GM18520 (cell line): ENCODE data around the gene NTHL1.
"Not testable (repeated sequence)": the region's sequence is repeated elsewhere in the genome, so short reads cannot be mapped to it uniquely, and the experiment has no call there.

Experiments used
- ATAC-seq: cut with Tn5 transposase; IDR thresholded peaks from one replicate; pipeline ENCODE4 v1.9.1; 2021; ENCODE audit not compliant: unreplicated experiment

Gene NTHL1

DNA sequence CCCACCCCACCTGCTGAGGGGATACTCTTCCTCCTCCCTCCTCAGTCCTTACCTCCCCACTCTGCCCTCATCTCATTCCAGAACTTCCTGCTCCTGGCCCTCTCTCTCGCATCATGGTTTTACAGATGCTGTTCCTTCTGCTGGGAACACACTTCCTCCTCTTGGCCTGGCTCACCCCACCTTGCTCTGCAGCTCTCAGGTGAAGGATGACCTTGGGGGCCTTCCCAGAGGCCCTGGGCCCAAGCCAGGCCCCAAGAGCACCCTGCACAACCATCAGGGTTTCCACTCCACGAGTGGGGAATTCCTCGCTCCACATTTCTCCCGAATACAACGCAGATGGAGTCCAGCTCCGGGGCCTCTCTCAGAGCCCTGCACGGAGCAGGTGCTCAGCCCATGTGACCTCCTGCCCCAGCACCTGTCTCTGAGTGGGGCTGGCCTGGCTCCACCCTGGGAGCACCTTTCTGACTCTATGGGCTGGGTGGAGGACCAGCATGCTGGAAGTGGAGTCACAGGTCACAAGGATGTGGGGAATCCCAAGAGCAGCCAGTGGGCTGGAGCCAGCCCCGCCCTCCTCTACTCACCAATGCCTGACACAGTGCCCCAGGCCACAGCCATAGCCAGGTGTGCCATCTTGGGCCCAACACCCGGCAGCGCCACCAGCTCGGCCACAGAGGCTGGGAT is 4.5 kb downstream of the NTHL1 start:
- ATAC-seq, result no peak

DNA sequence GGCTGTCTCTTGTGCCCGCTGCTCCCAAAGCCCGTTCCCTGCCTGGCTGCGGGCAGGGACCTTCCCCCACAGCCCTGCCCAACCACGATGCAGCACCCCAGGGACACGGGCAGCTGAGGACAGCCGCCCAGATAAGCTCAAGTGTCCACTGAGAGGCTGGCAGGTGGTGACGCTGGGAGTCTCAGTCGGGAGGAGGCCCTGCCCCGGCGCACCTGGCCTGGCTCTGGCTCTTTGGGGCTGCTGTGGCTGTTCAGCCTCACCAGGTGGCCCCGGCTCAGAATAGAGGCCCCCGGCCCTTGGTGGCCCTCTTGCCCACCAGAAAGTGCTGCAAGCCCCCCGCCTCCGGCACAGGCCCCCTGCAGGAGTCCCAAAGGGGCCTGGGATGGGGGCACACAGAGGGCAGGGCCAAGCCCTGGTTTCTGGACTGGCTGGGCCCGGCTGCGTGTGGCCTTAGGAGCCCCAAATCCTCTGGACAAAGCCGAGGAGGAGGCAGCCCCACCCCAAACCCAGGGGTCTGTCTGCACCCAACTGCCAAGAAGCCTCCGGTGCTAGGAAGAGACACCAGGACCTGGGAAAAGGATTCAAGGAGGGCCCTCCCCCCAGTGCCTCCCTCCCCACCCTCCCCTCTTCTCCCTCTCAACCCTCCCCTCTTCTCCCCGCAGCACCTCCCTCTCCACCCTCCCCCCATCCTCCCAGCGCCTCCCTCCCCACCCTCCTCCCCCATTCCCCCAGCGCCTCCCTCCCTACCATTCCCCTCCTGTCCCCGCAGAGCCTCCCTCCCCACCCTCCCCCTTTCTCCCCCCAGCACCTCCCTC is 5.3 kb downstream of the NTHL1 start:
- no peak for ATAC-seq

DNA sequence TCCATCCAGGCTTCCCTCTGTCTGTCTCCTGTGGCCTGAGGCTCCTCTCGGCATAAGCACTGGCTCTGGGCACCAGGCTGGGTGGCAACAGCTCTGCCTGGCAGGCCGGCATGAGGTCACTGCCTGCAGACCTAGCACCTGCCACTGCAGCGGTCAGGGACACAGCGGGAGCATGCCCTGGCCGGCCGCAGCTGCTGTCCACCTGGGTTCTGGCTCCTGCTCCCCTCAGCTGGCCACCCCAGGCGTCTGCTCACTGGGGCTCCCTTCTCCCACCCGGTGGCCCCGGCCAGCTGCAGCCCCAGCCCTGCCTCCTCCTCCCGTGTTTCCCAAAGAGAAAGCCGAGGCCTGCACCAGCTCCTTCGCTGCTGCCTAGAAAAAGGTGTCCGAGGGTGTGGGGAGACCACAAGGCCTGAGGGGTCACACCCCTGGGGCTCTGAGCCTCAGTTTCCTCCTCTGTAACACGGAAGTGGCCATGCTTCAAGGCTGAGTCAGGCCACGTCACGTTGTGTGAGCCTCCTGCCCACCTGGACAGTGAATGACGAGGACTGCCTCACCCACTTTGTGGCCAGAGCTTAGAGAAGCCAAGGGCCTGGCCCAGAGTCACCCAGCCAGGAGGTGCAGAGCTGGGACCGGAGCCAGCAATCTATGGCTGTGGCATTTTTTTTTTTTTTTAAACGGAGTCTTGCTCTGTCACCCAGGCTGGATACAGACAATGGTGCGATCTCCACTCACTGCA is 6.7 kb downstream of the NTHL1 start:
- ATAC-seq, result no peak

DNA sequence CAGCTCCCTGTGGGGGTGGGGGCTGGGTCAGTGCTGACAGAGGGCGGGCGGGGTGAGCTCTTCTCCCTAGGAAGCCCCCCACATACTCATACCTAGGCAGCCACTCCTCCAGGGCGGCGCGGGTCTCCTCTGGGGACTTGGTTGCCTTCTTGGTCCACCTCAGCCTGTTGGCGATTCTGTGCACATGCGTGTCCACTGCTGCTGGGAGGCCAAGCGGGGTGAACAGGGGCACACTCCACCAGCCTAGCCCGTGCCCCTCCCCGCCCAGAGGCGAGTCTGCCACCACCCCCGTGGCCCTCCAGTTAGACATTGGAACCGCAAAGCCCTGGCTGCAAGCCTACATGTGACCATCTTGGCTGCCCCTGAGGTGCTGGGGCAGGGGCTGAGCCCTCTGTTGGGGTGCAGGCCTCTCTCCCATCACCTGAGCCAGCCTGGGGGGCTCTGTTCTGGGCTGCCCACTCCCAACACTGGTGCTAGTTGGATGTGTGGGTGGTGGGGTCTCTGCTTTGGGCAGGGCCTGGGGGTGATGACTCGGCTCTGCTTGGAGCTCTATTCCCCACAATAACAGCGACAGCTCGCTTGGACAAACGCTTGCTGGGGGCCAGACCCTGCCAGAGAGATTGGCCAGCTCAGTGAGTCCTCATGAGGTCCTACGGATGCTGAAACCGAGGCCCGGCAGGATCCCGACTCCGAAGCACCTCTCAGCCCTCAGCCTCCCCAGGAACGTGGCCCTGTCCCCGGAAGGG is 7.4 kb downstream of the NTHL1 start:
- no peak for ATAC-seq

DNA sequence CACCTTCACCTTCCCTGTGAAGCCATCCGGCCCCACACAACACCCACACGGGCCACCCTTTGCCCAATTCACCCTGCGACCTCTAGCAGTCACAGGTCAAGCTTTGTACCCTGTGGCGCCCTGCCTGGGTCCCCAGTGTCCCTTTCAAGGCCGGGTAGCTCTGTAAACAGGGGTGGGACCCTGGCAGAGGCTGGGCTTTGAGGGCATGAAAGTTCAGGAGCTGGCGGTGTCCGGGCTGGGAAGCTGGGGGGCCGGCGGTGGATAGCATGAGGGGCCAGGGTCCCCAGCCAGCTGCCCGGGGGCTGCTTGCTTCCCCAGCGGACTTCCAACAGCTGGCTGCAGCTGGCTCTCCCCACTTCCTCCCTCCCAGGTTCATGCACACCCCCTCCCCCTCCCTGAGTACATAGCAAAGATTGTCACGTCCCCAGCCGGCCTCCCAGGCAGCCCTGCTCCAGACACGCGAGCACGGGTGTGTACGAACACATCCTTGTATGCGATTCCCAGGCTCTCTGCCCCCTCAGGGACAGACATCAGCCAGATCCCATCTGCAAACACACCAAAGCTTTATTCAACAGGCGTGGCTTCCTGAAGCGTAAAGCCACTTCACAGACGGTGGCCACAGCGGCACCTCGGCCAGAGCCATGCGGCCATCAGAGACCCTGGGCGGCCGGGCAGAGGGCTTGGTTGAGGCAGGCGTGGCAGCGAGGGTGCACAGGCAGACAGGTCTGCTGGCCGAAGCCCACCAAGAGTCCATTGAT is 8.2 kb downstream of the NTHL1 start:
- ATAC-seq, result no peak

DNA sequence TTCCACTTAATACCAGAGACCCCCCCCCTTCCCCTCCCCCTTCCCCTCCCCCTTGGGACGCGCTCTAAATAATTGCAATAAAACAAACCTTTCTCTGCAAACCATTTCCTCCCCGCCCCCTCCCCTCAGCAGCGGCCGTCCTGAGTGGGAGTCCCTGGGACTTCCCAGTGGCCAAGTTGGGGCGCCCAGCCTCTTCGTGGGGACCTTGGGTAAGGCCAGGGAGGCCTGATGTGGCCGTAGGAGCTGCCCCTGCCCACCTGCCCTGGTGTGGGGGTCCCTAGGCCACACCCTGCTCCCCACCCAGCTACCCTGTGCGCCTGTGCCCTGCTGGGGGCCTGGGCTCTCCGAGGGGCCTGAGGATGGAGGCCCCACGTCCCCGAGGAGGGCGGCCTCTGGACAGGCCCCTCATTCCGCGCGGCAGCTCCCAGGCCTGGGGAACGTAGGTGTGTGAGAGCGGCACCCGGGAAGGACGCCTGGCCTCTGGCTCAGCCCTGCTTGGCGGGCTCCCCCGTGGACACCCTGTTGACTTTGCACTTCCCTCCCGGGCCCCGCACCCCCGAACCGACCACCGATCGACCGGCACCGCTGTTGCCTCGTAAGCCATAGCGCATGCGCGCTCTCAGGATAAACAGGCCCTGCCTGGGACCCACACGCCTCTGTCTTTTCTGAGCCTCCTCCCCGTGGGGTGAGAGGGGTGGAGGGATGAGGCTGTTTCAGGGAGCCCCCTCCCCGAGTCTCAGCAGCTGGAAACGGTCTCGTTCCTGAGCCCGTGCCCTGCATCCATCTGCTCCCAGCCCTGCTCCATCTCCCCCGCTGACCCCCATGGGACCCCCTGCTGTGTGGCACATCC is 9.0 kb downstream of the NTHL1 start:
- ATAC-seq, result no peak

DNA sequence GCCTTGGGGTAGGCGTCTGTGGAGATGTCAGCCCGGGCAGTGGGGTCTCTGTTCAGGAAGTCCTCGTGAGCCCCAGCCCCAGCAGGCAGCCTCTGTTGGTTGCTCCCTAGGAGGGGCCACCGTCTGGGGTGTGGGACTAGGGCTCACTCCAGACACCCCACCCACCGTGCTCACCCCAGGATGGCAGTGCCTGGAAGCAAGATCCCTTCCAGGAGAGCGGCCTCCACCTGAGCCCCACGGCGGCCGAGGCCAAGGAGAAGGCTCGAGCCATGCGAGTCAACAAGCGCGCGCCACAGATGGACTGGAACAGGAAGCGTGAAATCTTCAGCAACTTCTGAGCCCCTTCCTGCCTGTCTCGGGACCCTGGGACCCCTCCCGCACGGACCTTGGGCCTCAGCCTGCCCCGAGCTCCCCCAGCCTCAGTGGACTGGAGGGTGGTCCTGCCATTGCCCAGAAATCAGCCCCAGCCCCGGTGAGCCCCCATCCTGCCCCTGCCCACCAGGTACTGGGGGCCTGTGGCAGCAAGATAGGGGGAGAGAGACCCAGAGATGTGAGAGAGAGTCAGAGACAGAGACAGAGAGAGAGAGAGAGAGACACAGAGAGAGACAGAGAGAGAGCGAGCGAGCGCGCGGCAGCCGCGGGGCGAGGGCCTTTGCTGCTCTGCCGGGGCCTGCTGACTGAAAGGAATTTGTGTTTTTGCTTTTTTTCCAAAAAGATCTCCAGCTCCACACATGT is 9.8 kb downstream of the NTHL1 start:
- no peak for ATAC-seq

DNA sequence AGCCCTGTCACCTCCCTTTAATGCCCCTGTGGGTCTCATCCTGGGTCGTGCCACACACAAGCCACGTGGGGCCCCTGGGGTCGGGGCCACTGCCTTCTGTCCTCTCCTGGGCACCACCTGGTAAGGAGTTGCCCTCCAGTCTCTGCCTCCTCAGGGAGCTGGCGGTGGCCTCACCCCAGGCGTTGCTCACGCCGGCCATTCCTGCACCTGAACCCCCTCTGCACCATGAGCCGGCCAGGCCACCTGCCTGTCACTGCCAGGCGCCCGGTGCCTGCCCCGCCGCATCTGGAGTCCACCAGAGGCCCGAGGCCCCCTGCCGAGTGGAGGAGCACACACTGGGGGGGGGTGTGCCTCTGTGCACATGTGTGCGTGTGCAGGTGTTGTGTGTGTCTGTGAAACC is 10.5 kb downstream of the NTHL1 start:
- no peak for ATAC-seq

DNA sequence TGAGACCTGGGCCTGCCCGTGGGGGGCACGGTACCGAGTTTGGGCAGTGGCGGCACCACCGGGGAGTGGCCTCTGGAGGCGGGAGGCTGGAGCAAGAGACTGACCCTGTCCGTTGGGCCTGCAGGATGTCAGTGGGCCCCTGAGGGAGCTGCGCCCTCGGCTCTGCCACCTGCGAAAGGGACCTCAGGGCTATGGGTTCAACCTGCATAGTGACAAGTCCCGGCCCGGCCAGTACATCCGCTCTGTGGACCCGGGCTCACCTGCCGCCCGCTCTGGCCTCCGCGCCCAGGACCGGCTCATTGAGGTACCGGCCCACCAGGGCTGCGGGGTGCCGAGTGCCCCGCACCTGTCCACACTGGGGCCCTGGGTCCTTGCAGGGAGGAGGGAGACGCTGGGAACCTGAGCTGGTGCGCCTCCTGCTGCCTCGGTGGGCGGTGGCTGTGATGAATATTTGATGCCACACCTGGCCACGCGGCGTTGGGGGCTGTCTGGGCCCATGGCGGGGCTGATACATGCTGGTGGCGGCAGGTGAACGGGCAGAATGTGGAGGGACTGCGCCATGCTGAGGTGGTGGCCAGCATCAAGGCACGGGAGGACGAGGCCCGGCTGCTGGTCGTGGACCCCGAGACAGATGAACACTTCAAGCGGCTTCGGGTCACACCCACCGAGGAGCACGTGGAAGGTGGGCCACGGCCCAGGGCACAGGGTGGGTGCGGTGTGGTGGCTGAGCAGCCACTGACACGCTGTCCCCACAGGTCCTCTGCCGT is 11.3 kb downstream of the NTHL1 start:
- ATAC-seq, result no peak

DNA sequence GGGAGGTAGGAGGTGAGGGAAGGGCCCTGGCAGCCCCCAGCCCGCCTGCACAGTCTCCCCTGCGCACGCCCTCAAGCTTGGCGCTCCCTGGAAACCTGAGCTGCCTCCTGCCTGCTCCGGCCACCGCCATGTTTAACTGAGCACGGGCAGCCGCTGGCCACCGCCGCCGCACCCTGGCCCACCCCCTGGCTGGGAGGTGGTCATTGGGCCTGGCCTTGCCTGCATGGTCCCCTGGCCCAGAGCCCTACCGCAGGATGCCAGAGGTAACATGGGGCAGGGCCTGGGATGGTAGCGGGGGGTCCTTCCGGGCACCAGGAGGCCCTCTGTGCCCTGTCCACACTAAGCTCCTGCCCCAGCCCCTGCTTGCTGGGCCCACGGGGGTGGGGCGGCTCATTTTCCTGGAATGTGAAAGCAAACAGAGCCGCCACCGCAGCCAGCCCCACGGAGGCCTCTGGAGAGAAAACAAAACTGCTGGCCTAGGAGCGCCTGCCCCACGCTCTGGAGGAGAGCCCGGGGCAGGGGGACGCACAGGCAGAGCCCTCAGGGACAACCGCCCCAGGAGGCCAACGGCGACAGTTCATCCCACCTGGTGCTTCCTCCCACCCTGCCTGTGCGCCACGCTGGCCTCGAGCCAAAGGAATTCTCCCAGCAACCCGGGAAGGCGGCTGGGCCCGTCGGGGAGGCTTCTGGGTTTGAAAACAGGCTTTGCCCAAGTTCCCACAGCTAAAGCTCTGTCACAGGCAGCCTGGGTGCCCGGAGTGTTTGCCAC is 12.0 kb downstream of the NTHL1 start:
- no peak for ATAC-seq

DNA sequence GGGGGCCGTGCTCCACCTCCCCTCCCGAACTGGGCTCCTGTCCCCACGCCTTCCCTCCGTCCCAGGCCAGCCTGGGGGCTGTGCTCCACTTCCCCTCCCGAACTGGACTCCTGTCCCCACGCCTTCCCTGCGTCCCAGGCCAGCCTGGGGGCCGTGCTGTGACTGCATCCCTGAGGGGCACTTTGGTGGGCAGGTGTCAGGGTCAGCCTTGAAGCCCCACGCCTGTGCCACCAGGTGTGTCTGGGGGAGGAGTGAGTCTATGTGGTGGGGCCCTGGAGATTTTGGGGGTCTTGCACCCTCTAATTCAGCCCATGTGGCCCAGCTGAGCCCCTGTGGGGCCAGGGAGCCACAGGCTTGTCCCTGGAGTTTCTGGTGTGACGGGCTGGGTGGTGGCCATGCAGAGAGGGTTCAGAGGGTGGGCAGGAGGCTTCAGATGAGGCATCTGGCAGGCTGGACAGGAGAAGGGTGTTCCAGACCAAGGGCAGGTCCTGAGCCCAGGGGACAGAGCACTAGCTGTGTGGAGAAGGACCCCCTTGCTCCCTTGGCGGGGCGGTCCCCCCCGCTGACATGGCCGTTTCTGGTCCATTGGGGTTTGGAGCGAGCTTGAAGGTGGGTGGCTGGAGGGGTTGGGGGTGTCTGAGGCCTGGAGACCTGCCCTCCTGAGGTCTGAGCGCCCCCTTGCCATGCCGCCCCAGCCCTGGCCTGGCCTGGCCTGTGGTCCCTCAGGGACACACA is 12.8 kb downstream of the NTHL1 start:
- ATAC-seq, result no peak

DNA sequence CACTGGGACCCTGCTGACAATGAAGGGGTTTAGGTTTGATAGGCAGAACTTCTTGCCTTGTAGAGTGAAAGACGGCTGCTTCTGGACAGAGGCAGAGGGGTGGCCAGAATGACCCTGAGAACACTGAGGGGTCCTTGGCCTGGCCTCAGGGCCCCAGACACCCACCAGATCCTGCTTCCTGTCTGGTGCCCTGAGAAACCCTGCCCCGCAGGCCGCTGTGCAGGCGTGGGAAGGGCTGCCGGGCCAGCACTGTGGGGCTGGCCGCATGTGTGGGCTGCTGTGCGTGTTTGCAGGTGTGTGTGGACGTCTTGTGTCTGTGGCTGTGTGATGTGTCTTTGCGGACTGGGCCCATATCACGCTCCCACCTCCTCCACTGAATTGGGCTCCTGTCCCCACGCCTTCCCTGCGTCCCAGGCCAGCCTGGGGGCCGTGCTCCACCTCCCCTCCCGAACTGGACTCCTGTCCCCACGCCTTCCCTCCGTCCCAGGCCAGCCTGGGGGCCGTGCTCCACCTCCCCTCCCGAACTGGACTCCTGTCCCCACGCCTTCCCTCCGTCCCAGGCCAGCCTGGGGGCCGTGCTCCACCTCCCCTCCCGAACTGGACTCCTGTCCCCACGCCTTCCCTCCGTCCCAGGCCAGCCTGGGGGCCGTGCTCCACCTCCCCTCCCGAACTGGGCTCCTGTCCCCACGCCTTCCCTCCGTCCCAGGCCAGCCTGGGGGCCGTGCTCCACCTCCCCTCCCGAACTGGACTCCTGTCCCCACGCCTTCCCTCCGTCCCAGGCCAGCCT is 13.5 kb downstream of the NTHL1 start:
- ATAC-seq, result not testable (repeated sequence)

DNA sequence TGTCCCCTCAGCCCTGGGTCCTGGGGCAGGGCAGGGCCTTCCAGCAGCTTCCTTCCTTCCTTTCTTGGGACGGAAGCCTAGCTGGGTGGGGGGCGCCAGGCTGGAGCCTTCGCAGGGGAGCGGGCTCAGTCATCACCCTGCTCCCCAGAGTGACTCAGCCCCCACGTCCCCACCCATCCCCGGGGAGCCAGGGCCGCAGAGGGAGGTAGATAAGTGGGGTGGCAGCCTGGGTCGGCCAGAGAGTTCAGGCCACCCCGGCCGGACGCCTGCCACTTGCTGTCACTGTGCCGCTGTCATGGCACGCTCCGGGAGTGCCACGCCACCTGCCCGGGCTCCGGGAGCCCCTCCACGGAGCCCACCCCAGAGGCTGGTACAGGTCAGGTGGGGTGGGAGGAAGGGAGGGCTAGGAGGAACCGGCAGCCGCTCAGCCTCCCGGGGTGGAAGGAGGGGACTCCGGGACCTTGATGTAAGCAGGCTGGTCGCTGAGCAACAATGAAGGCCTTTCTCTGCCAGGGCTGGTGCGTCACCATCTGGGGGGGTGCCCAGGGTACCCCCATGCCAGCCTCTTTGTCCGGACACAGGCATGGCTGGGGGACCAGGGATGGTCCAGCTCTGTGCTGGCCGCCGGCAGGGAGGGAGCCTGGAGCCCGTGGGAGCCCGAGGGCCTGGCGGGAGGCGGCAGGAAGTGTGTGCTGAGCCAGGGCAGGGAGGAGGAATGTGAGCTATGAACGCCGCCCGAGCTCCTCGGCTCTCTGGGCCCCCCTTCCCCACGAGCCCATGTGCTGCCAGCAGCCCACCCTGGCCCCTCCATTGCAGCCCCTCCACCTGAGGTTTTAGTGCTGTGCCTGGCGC is 14.4 kb downstream of the NTHL1 start:
- ATAC-seq, result no peak

DNA sequence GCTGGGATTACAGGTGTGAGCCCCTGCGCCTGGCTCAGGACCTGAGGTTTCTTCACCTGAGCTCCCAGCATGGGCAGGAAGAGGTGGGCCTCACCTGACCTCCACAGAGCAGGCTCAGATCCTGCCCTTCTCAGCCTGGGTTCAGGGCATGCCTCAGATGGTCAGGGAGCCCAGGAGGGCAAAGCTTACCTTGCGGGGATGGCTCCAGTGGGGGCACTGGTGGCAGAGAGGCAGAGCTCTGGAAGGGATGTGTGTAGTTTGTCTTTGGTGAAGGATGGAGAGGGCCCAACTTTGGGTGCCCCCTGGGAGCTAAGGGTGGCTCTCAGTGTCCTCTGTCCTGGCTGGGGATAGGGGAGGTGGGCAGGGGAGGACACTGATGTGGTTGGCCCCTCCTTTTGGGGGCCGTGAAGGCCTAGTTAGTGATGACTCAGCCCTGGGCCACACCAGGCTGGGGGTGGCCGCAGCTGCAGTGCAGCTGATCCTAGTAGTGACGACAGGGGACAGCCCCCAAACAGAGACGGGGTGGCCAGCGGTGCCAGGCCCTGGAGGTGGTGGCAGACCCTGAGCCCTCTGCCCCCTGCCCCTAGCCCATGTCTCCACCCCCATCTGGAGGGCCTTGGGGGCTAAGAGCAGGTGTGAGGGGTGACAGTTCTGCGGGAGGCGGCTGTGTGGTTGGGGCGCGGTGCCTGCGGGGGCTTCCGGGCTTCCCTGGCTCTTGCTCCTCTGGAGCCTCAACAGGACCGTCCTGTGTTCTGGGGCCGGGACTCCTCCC is 15.2 kb downstream of the NTHL1 start:
- no peak for ATAC-seq
